ENCODE results near the gene GAA. TPM values are rescaled to one million over a fixed set of nuclear protein-coding genes. Genes with fewer than 3 reads are reported as not detected.

Gene GAA
- total RNA-seq, result 12.3 and 13.1 TPM in 2 replicates

GRCh38 chr17:80101011-80101945 lies at the start of gene GAA:
Gene GAA, plus strand, starts transcription at chr17:80101581. Its CDS starts 3,006 bp downstream, at chr17:80104587.
- H3K9me3 Mint-ChIP-seq, result no peaks in the 10 kb centered on the region
- intact Hi-C loops (cut with micrococcal nuclease), result loop anchor here (1.0 to 5.0 kb wide), 4 partner anchors 46 to 166 kb away; partner anchors contain the start of genes CCDC40 and EIF4A3
- DNase-seq (ENCODE audit: low spot score), result peak; percentile 86
- peaks cover 6% of the 10 kb centered on the region for H3K27me3 Mint-ChIP-seq (ENCODE audit: insufficient read depth)
- H3K36me3 Mint-ChIP-seq (ENCODE audit: low read depth), result no peaks in the 10 kb centered on the region
- peak within 1 kb of the TSS; percentile 92 for H3K4me3 Mint-ChIP-seq
- H3K27ac Mint-ChIP-seq, result peak within 1 kb of the TSS; percentile 82
- H3K4me1 Mint-ChIP-seq (ENCODE audit: low read depth), result peaks cover 26% of the 10 kb centered on the region

GRCh38 chr17:80051681-80052080 lies 49.7 kb upstream of the GAA start:
- intact Hi-C loops (cut with micrococcal nuclease), result no loop called here
- Mint-ChIP-seq H3K9me3 (no peaks in the 10 kb centered on the region), H3K27me3 (ENCODE audit: insufficient read depth) (peaks cover 3% of the 10 kb centered on the region), H3K4me3 (no peak overlapping the region), H3K27ac (no peak overlapping the region), H3K36me3 (ENCODE audit: low read depth) (no peaks in the 10 kb centered on the region), H3K4me1 (ENCODE audit: low read depth) (no peaks in the 10 kb centered on the region)
- DNase-seq (ENCODE audit: low spot score), result no peak

DNA sequence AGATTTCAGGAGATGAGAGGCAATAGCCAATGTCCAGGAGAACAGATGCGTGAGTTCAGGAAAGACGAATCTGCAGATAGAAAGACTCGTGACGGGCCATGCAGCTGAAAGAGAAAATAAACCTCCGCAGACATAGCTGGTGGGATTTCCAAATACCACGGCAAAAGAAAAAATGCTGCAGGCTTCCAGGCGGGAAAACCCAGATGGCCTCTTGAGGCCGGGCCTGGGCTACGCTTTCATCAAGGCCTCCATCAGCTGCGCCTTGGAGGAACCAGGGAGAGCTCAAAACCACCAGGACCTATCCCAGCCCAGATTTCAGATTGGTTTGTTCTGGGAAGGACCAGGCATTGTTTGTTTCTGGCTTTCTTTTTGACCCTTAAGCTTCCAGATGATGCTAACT lies 48.3 kb upstream of the GAA start:
- Mint-ChIP-seq H3K36me3 (ENCODE audit: low read depth) (no peaks in the 10 kb centered on the region), H3K27me3 (ENCODE audit: insufficient read depth) (peaks cover 3% of the 10 kb centered on the region), H3K4me3 (no peak overlapping the region), H3K9me3 (no peaks in the 10 kb centered on the region), H3K27ac (no peak overlapping the region), H3K4me1 (ENCODE audit: low read depth) (no peaks in the 10 kb centered on the region)
- intact Hi-C loops (cut with micrococcal nuclease), result no loop called here
- DNase-seq (ENCODE audit: low spot score), result no peak

DNA sequence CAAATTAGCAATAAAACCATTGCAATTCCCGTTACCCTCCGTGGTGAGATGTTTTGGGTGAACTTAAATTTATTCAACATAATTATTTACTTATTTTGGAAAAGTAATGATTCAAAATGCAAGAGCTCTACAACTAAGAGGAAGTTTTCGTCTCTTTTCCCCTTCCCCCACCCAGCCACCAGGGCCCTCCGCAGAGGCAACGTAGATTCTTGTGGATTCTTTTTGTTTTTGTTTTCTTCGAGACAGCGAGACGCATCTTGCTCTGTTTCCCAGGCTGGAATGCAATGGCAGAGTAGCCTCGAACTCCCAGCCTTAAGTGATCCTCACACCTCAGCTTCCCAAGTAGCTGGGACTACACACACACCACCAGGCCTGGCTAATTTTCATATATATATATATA lies 45.8 kb upstream of the GAA start:
- Mint-ChIP-seq H3K27me3 (ENCODE audit: insufficient read depth) (peaks cover 3% of the 10 kb centered on the region), H3K4me3 (no peak overlapping the region), H3K27ac (no peak overlapping the region), H3K36me3 (ENCODE audit: low read depth) (no peaks in the 10 kb centered on the region), H3K4me1 (ENCODE audit: low read depth) (no peaks in the 10 kb centered on the region), H3K9me3 (no peaks in the 10 kb centered on the region)
- DNase-seq (ENCODE audit: low spot score), result no peak
- intact Hi-C loops (cut with micrococcal nuclease), result no loop called here

DNA sequence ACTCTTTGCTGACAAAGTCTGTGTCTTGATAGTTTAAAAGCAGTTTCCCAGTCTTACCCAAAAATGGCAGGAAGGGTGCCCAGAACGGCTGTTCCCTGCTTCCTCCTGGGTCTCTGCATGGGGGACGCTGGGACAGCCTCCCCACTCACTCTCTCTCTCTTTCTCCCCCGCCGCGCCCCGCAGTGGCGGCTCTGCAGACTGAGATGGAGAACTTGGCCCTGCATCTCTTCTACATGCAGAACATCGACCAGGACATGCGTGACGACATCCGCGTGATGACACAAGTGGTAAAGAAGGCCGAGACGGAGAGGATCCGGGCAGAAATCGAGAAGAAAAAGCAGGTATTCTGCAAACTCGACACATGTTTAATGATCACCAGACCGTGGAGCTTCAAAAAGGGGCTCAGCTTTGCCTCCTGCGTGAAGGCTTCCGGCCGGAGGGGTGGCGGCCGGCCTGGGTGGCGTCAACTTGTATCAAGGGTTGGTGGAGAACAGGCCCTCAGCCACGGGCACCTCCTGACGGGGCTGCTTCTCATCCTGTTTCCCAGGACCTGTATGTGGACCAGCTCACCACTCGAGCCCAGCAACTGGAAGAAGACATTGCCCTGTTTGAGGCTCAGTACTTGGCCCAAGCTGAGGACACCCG lies 42.9 kb upstream of the GAA start:
- H3K9me3 Mint-ChIP-seq, result no peaks in the 10 kb centered on the region
- no peak overlapping the region for H3K4me3 Mint-ChIP-seq
- no peaks in the 10 kb centered on the region for H3K36me3 Mint-ChIP-seq (ENCODE audit: low read depth)
- no peaks in the 10 kb centered on the region for H3K4me1 Mint-ChIP-seq (ENCODE audit: low read depth)
- H3K27ac Mint-ChIP-seq, result no peak overlapping the region
- intact Hi-C loops (cut with micrococcal nuclease), result no loop called here
- peaks cover 3% of the 10 kb centered on the region for H3K27me3 Mint-ChIP-seq (ENCODE audit: insufficient read depth)
- DNase-seq (ENCODE audit: low spot score), result no peak

DNA sequence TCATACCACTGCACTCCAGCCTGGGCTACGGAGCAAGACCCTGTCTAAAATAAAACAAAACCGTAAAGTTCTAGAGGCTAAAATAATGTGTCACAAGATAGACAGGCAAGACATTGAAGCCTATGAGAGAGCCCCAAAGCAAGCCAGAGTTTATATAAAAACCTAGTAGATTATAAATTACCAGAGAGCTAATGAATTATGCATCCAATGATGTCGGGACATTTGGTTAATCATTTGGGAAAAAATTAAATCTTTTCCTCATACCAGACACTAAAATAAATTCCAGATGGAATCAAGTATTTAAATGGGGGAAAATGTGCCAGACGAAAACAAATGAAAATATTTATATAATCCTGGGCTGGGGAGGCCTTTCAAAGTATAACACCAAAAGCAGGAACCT lies 40.7 kb upstream of the GAA start:
- Mint-ChIP-seq H3K27ac (no peak overlapping the region), H3K9me3 (no peaks in the 10 kb centered on the region), H3K4me3 (no peak overlapping the region), H3K36me3 (ENCODE audit: low read depth) (no peaks in the 10 kb centered on the region), H3K27me3 (ENCODE audit: insufficient read depth) (no peaks in the 10 kb centered on the region), H3K4me1 (ENCODE audit: low read depth) (no peaks in the 10 kb centered on the region)
- no peak for DNase-seq (ENCODE audit: low spot score)
- intact Hi-C loops (cut with micrococcal nuclease), result no loop called here

- no peaks in the 10 kb centered on the region for H3K36me3 Mint-ChIP-seq (ENCODE audit: low read depth)
- no peaks in the 10 kb centered on the region for H3K9me3 Mint-ChIP-seq
- intact Hi-C loops (cut with micrococcal nuclease), result no loop called here
- no peak overlapping the region for H3K27ac Mint-ChIP-seq
- no peak for DNase-seq (ENCODE audit: low spot score)
- no peaks in the 10 kb centered on the region for H3K27me3 Mint-ChIP-seq (ENCODE audit: insufficient read depth)
- no peak overlapping the region for H3K4me3 Mint-ChIP-seq
- no peaks in the 10 kb centered on the region for H3K4me1 Mint-ChIP-seq (ENCODE audit: low read depth)
Observed at GRCh38 chr17:80061421-80061820, 40.0 kb upstream of the GAA start.

DNA sequence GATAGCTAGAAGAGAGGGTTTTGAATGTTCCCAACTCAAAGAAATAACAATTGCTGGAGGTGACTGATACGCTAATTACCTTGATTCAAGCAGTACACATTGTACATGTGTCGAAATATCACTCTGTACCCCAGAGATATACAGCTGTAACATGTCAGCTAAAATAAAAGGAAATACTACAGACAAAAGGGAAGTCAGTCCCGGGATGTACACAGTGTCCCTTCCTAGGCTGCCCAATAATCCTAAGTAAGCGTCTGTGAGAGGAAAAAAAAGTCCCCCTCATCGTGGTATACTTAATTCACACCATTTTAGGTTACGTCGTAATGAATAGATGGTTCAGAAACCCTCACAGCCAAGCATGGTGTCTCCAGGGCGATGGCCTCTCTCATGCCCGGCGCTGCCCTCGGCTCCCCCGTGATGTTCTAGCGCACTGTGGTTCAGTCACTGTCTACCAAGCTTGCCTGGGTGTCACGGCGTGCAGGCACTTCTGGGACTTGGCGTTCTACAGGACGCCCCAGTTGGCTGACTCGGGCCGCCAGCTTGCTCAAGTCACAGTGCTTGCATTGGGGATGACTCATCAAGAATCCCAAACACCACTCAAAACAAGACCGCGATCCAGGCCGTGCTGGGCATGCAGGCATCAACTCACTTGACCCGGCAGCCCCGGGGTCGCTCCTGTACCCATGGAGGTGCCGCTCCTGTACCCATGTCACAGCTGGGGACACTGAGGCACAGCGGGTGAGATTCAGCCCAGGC lies 37.4 kb upstream of the GAA start:
- Mint-ChIP-seq H3K4me3 (no peak overlapping the region), H3K27me3 (ENCODE audit: insufficient read depth) (no peaks in the 10 kb centered on the region), H3K27ac (no peak overlapping the region), H3K4me1 (ENCODE audit: low read depth) (no peaks in the 10 kb centered on the region), H3K36me3 (ENCODE audit: low read depth) (no peaks in the 10 kb centered on the region), H3K9me3 (no peaks in the 10 kb centered on the region)
- DNase-seq (ENCODE audit: low spot score), result no peak
- intact Hi-C loops (cut with micrococcal nuclease), result no loop called here

- Mint-ChIP-seq H3K9me3 (no peaks in the 10 kb centered on the region), H3K36me3 (ENCODE audit: low read depth) (no peaks in the 10 kb centered on the region), H3K27me3 (ENCODE audit: insufficient read depth) (no peaks in the 10 kb centered on the region), H3K4me3 (no peak overlapping the region), H3K4me1 (ENCODE audit: low read depth) (no peaks in the 10 kb centered on the region), H3K27ac (peak overlapping the region; percentile 52)
- intact Hi-C loops (cut with micrococcal nuclease), result no loop called here
- no peak for DNase-seq (ENCODE audit: low spot score)
Observed at GRCh38 chr17:80064696-80065095, 36.7 kb upstream of the GAA start.

- no peak for DNase-seq (ENCODE audit: low spot score)
- Mint-ChIP-seq H3K36me3 (ENCODE audit: low read depth) (no peaks in the 10 kb centered on the region), H3K9me3 (no peaks in the 10 kb centered on the region), H3K4me3 (no peak overlapping the region), H3K4me1 (ENCODE audit: low read depth) (no peaks in the 10 kb centered on the region), H3K27ac (no peak overlapping the region), H3K27me3 (ENCODE audit: insufficient read depth) (no peaks in the 10 kb centered on the region)
- intact Hi-C loops (cut with micrococcal nuclease), result no loop called here
Observed at GRCh38 chr17:80065478-80066170, 35.8 kb upstream of the GAA start.

DNA sequence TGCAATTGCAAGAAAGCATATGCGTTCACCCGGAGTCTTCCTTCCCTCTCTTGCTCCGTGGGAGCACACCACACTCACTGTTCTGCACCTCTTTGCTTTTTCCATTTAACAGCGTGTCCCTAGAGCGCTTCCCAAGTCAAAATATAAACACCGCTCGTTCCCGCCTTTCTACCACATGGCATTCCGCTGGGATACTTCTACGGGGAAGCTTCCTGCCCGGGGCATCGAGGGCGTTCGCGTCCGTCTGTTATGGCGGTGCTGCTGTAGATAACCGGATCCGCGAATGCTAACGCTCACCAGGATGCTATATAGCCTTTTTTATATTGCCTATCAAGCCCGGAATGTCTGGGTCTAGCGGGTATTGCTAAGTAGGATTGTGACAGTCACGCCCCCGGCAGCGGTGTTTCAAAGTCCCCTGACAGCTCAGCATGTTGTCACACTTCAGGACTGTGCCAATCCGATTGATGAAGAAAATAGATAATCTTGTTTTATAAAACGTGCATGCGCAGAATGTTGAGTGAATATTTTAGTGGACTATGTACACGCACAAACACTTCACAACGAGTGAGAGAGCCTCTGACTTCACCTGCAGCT lies 33.9 kb upstream of the GAA start:
- H3K9me3 Mint-ChIP-seq, result no peaks in the 10 kb centered on the region
- H3K4me3 Mint-ChIP-seq, result no peak overlapping the region
- H3K36me3 Mint-ChIP-seq (ENCODE audit: low read depth), result no peaks in the 10 kb centered on the region
- no peaks in the 10 kb centered on the region for H3K4me1 Mint-ChIP-seq (ENCODE audit: low read depth)
- intact Hi-C loops (cut with micrococcal nuclease), result no loop called here
- no peak overlapping the region for H3K27ac Mint-ChIP-seq
- H3K27me3 Mint-ChIP-seq (ENCODE audit: insufficient read depth), result no peaks in the 10 kb centered on the region
- DNase-seq (ENCODE audit: low spot score), result no peak
